H1 (cell line): ENCODE measurements around the gene KIF1B. TPM values are rescaled to one million over a fixed set of nuclear protein-coding genes. Genes with fewer than 3 reads are reported as not detected.

ENCODE experiments used
- CTCF ChIA-PET: fragments of 300-600 bp; sonication (Branson Sonifier 250); formaldehyde crosslinking; loops from one replicate; lab custom pipeline; 2021; ENCODE audit not compliant: partially characterized antibody; lab: Charles Lee
- POLR2A ChIA-PET: fragments of 300-600 bp; sonication (Branson Sonifier 250); formaldehyde crosslinking; loops from one replicate; lab custom pipeline; 2021; ENCODE audit warnings: inconsistent platforms; ENCODE audit not compliant: partially characterized antibody; lab: Charles Lee
- DNase-seq, 2 experiments: peaks; one replicate each; pipeline versions ENCODE4 v3.0.0 to v3.0.0-alpha.2; 2010 to 2022; ENCODE audit warnings: low spot score in 2 of 2, low read depth in 1 of 2, mixed read lengths in 1 of 2
- FAIRE-seq: peaks from 2 replicates; lab custom pipeline; 2011; peaks lifted over from hg19 to GRCh38; lab: Jason Lieb, UNC
- H2AFZ ChIP-seq: 2 replicates; pipeline ENCODE4 v1.8.1; 2012; ENCODE audit warnings: low read length, inconsistent platforms
- H2AK5ac ChIP-seq: 2 replicates; pipeline ENCODE4 v1.6.1; 2013; ENCODE audit warnings: low read depth, low read length
- H2BK120ac ChIP-seq: replicated peaks from 2 replicates; pipeline ENCODE3; 2013; ENCODE audit warnings: low read depth, low read length, inconsistent platforms
- H2BK12ac ChIP-seq: 2 replicates; pipeline ENCODE4 v1.6.1; 2013; ENCODE audit warnings: low read depth, low read length
- H2BK15ac ChIP-seq: 2 replicates; pipeline ENCODE4 v1.6.1; 2013; ENCODE audit warnings: low read length
- H2BK20ac ChIP-seq: 2 replicates; pipeline ENCODE4 v1.6.1; 2013; ENCODE audit warnings: low read length
- H2BK5ac ChIP-seq: 2 replicates; pipeline ENCODE4 v1.6.1; 2013; ENCODE audit warnings: low read depth, low read length
- H3K14ac ChIP-seq: 2 replicates; pipeline ENCODE4 v1.6.1; 2013; ENCODE audit warnings: inconsistent platforms; ENCODE audit not compliant: insufficient read length
- H3K18ac ChIP-seq: 2 replicates; pipeline ENCODE4 v1.6.1; 2013; ENCODE audit warnings: low read length; ENCODE audit errors: extremely low read depth
- H3K23ac ChIP-seq: 2 replicates; pipeline ENCODE4 v1.6.1; 2013; ENCODE audit warnings: inconsistent platforms; ENCODE audit not compliant: insufficient read length
- H3K23me2 ChIP-seq: 2 replicates; pipeline ENCODE4 v1.6.1; 2013; ENCODE audit warnings: low read depth, low read length
- H3K27ac ChIP-seq: 2 replicates; pipeline ENCODE4 v1.6.1; 2011; ENCODE audit warnings: low read depth, low read length, inconsistent platforms
- H3K27me3 ChIP-seq, 4 experiments: replicated peaks in 1 of 4; 1 replicate in 1 of 4; 2 replicates in 3 of 4; pipeline versions ENCODE4 v1.6.1 to v1.8.1; 2011 to 2013; ENCODE audit warnings: low read length in 3 of 4, mild to moderate bottlenecking in 3 of 4, inconsistent platforms in 2 of 4, mixed read lengths in 2 of 4, moderate library complexity in 1 of 4; ENCODE audit not compliant: control insufficient read depth in 3 of 4, insufficient read depth in 3 of 4; ENCODE audit errors: extremely low read depth in 1 of 4
- H3K36me3 ChIP-seq, 4 experiments: 2 replicates each; pipeline versions ENCODE4 v1.6.1 to v1.8.1; 2011 to 2013; ENCODE audit warnings: mild to moderate bottlenecking in 4 of 4, low read length in 3 of 4, moderate library complexity in 2 of 4, control low read depth in 1 of 4, inconsistent platforms in 1 of 4; ENCODE audit not compliant: insufficient read depth in 4 of 4, control insufficient read depth in 2 of 4
- H3K4ac ChIP-seq: replicated peaks from 2 replicates; pipeline ENCODE3; 2013; ENCODE audit warnings: low read length, low read depth, mixed read lengths, inconsistent platforms; ENCODE audit not compliant: insufficient read length
- H3K4me1 ChIP-seq, 4 experiments: replicated peaks in 1 of 4; 1 replicate in 1 of 4; 2 replicates in 3 of 4; pipeline versions ENCODE4 v1.6.1 to v1.8.1; 2011 to 2013; ENCODE audit warnings: low read length in 3 of 4, inconsistent platforms in 2 of 4, mixed read lengths in 1 of 4; ENCODE audit not compliant: insufficient read depth in 4 of 4, control insufficient read depth in 3 of 4
- H3K4me2 ChIP-seq, 2 experiments: 2 replicates each; pipeline versions ENCODE4 v1.6.1 to v1.8.1; 2011 to 2013; ENCODE audit warnings: low read depth in 2 of 2, low read length in 2 of 2, control low read depth in 1 of 2, inconsistent platforms in 1 of 2, mild to moderate bottlenecking in 1 of 2; ENCODE audit not compliant: insufficient read depth in 1 of 2
- H3K4me3 ChIP-seq, 4 experiments: fragments of 200-600, 300-600 bp in 1 of 4; sonication (generic), shearing (Covaris generic), sonication (Bioruptor Twin) in 1 of 4; 2 replicates each; pipeline versions ENCODE4 v1.5.1 to v1.8.1; 2011 to 2016; ENCODE audit warnings: low read length in 4 of 4, low read depth in 3 of 4, control low read depth in 2 of 4, inconsistent platforms in 2 of 4, mild to moderate bottlenecking in 2 of 4, mixed read lengths in 1 of 4, moderate library complexity in 1 of 4; ENCODE audit not compliant: insufficient read depth in 2 of 4; ENCODE audit errors: extremely low read depth in 1 of 4
- H3K56ac ChIP-seq: replicated peaks from 2 replicates; pipeline ENCODE3; 2013; ENCODE audit warnings: low read depth, mild to moderate bottlenecking, mixed read lengths, low read length, inconsistent platforms; ENCODE audit not compliant: insufficient read length
- H3K79me1 ChIP-seq: 2 replicates; pipeline ENCODE4 v1.6.1; 2013; ENCODE audit warnings: low read depth, low read length, control low read depth
- H3K79me2 ChIP-seq, 2 experiments: 2 replicates each; pipeline versions ENCODE4 v1.6.1 to v1.8.1; 2012 to 2013; ENCODE audit warnings: low read length in 2 of 2, mild to moderate bottlenecking in 2 of 2, inconsistent platforms in 1 of 2; ENCODE audit not compliant: insufficient read depth in 2 of 2, control insufficient read depth in 1 of 2
- H3K9ac ChIP-seq, 4 experiments: replicated peaks in 1 of 4; 1 replicate in 1 of 4; 2 replicates in 3 of 4; pipeline versions ENCODE4 v1.6.1 to v1.8.1; 2011 to 2013; ENCODE audit warnings: low read depth in 3 of 4, low read length in 3 of 4, control low read depth in 2 of 4, mild to moderate bottlenecking in 2 of 4, moderate library complexity in 2 of 4, inconsistent platforms in 1 of 4; ENCODE audit errors: extremely low read depth in 1 of 4
- H3K9me3 ChIP-seq, 2 experiments: 2 replicates each; pipeline versions ENCODE4 v1.6.1 to v1.8.1; 2012 to 2013; ENCODE audit warnings: mild to moderate bottlenecking in 2 of 2, moderate library complexity in 2 of 2, control low read depth in 1 of 2, inconsistent platforms in 1 of 2, low read depth in 1 of 2, low read length in 1 of 2, mixed read lengths in 1 of 2; ENCODE audit not compliant: insufficient read depth in 2 of 2
- H4K20me1 ChIP-seq, 2 experiments: replicated peaks in 1 of 2; 2 replicates each; pipeline versions ENCODE3 to v1.8.1; 2011 to 2013; ENCODE audit warnings: inconsistent platforms in 2 of 2, low read length in 2 of 2, mild to moderate bottlenecking in 1 of 2; ENCODE audit not compliant: insufficient read depth in 2 of 2, control insufficient read depth in 1 of 2
- H4K5ac ChIP-seq: 2 replicates; pipeline ENCODE4 v1.6.1; 2013; ENCODE audit warnings: low read length, low read depth, mixed read lengths, inconsistent platforms; ENCODE audit not compliant: insufficient read length
- H4K8ac ChIP-seq: 2 replicates; pipeline ENCODE4 v1.8.0; 2013; ENCODE audit warnings: mild to moderate bottlenecking, moderate library complexity, low read length, inconsistent platforms; ENCODE audit not compliant: insufficient read depth; ENCODE audit errors: extremely low read depth
- H4K91ac ChIP-seq: replicated peaks from 2 replicates; pipeline ENCODE3; 2013; ENCODE audit warnings: low read length, mixed read lengths, inconsistent platforms; ENCODE audit not compliant: insufficient read length
- BCL11A ChIP-seq, 2 experiments: IDR thresholded peaks; one replicate each; pipeline ENCODE4 v1.6.1; 2011; ENCODE audit warnings: low read depth in 2 of 2, low read length in 2 of 2, mild to moderate bottlenecking in 2 of 2
- EZH2 ChIP-seq: fragments of 200-600 bp; sonication (generic); IDR thresholded peaks from 2 replicates; pipeline ENCODE4 v1.7.1; 2012; ENCODE audit warnings: low read depth, mild to moderate bottlenecking, moderate library complexity, low read length, inconsistent platforms; ENCODE audit not compliant: severe bottlenecking
- FOSL1 ChIP-seq: IDR thresholded peaks from 2 replicates; pipeline ENCODE4 v1.6.1; 2011; ENCODE audit warnings: mild to moderate bottlenecking, low read depth, low read length, moderate library complexity; ENCODE audit not compliant: insufficient read depth
- GABPA ChIP-seq: IDR thresholded peaks from 2 replicates; pipeline ENCODE4 v1.6.1; 2011; ENCODE audit warnings: mild to moderate bottlenecking, low read length, moderate library complexity, borderline replicate concordance; ENCODE audit not compliant: insufficient read depth
- RXRA ChIP-seq: IDR thresholded peaks from 2 replicates; pipeline ENCODE4 v1.6.1; 2011; ENCODE audit warnings: low read depth, mild to moderate bottlenecking, low read length, moderate library complexity; ENCODE audit not compliant: insufficient read depth
- SUZ12 ChIP-seq: fragments of 200-600 bp; sonication (generic); IDR thresholded peaks from 2 replicates; pipeline ENCODE4 v1.6.1; 2012; ENCODE audit warnings: mild to moderate bottlenecking, inconsistent platforms, low read length, moderate library complexity, mixed read lengths
- TBP ChIP-seq: IDR thresholded peaks from 2 replicates; pipeline ENCODE4 v1.6.1; 2011; ENCODE audit warnings: low read depth, low read length, improper control_type of control experiment
- TCF12 ChIP-seq: IDR thresholded peaks from 2 replicates; pipeline ENCODE4 v1.6.1; 2011; ENCODE audit warnings: low read depth, mild to moderate bottlenecking, low read length
- WGBS, 2 experiments: shearing (Covaris generic) in 1 of 2; methylation state at CpG; one replicate each; pipeline versions ENCODE4 v1.1.6 to v1.1.7; 2013 to 2015; ENCODE audit warnings: low lambda C conversion rate in 2 of 2, mixed read lengths in 2 of 2, inconsistent platforms in 1 of 2, low coverage in 1 of 2, missing lambda C conversion rate in 1 of 2; ENCODE audit not compliant: insufficient replicate concordance in 2 of 2, insufficient coverage in 1 of 2, insufficient read length in 1 of 2; ENCODE audit errors: extremely low coverage in 1 of 2, missing lambda C conversion rate in 1 of 2; 5-methylcytosine and 5-hydroxymethylcytosine counted together
- polyA plus RNA-seq, 7 experiments: library from polyadenylated mRNA; depleted of rRNA in 3 of 7; stranded (reverse) in 5 of 7; unstranded in 2 of 7; fragments of >200 nt in 5 of 7; fragments of 200-250 nt in 2 of 7; gene quantifications; 1 replicate in 5 of 7; 2 replicates in 1 of 7; 4 replicates in 1 of 7; pipeline versions ENCODE4 v1.2.1 to v1.2.3, GENCODE V29; 2011 to 2013; ENCODE audit warnings: missing spikeins in 2 of 7, mixed read lengths in 2 of 7
- total RNA-seq: library from RNA; stranded (reverse); fragmentation: NEBNext Ultra II Directional; extraction: Animal tissue kit (Norgen Biotek cat#: 25700); gene quantifications from 2 replicates; pipeline ENCODE4 v1.2.1, GENCODE V29; 2021
- TF ChIP-seq, protein P1 (sequence below): IDR thresholded peaks from 2 replicates; pipeline ENCODE4 v1.6.1; 2011; ENCODE audit warnings: low read depth, mild to moderate bottlenecking, low read length; ENCODE audit not compliant: insufficient read depth

KIF1B gene
- total and polyA plus RNA-seq, 2 of the 8 experiments (the other 6 are each of a cell fraction or from before 2014, with no cell fraction given) = 39.1 to 74.2 TPM

DNA sequence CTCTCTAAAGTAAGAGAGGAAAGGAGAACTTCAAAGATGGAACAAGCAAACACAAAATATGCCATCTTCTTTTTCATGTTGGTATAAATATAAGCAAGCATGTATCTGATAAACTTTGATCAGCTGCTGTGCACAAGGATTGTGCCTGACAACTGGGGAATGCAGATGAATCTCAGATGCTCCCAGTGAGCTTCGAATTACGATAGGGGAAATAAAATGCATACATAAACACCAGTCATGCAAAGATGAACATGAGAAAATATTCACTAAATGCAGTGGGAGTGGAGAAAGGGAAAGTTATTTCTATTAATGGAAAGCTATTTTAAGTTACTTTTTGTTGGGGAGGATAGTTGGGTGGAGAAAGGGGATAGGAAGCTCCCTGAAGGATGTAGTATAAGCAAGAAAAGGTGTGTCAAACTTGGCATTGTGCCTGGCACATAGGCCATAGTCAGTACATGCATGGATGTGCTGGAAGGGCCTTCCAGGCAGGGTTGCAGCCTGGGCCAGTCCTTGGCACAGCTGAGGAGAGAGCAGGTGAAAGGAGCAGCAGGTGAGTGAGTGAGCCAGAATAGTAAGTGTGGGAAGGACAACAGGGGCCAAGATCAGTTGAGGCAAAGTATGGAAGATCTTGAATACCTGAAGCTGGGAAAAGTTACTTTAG lies 130.7 kb downstream of the KIF1B start:
- ChIA-PET POLR2A (interaction anchor here (0.6 to 1.2 kb wide), 2 partner anchors 85 to 927 kb away, joined by 3 read pairs; no protein-coding TSS in a partner anchor), CTCF (interaction anchor here (0.7 to 2.3 kb wide), 8 partner anchors 9 to 1822 kb away, joined by 3 to 6 read pairs (median 4); no protein-coding TSS in a partner anchor)
- Histone ChIP-seq H2BK20ac (no peak overlapping the region), H2BK15ac (no peak overlapping the region), H3K79me1 (no peaks in the 10 kb centered on the region), H3K9ac (no peak overlapping the region), H3K9me3 (no peaks in the 10 kb centered on the region), H3K4me2 (no peak overlapping the region), H3K27me3 (no peaks in the 10 kb centered on the region), H3K4me3 (no peak overlapping the region), H3K36me3 (peaks cover 2 to 62% (median 23%) of the 10 kb centered on the region in 4 experiments; a peak in 7 of 8 replicates), H3K18ac (no peak overlapping the region), H3K14ac (no peak overlapping the region), H3K79me2 (no peaks in the 10 kb centered on the region), H4K8ac (no peak overlapping the region), H3K23ac (no peak overlapping the region), H4K91ac (no peak overlapping the region), H2BK5ac (no peak overlapping the region), H3K27ac (no peak overlapping the region), H2AK5ac (no peak overlapping the region), H4K5ac (no peak overlapping the region), H3K4ac (no peak overlapping the region), H3K4me1 (peaks cover 0 to 7% (median 1%) of the 10 kb centered on the region in 4 experiments; a peak in 3 of 7 replicates), H3K23me2 (no peaks in the 10 kb centered on the region), H2BK12ac (no peak overlapping the region), H2BK120ac (no peak overlapping the region), H2AFZ (no peak overlapping the region), H4K20me1 (no peaks in the 10 kb centered on the region), H3K56ac (no peak overlapping the region)
- 89% methylated on average over 2 of the region's 2 CpGs; no CpG with 5 or more reads in 1 of the 2 experiments for WGBS, 2 experiments
- no peak for DNase-seq
- TF ChIP-seq FOSL1 (no peak), BCL11A (IDR thresholded peaks at IDR 0.05; ENCODE audit: low read depth in 2 of 2, low read length in 2 of 2) (no peak), EZH2 (no peak), TBP (no peak), GABPA (no peak), SUZ12 (no peak), TCF12 (no peak), RXRA (no peak)
- TF ChIP-seq, protein P1, sequence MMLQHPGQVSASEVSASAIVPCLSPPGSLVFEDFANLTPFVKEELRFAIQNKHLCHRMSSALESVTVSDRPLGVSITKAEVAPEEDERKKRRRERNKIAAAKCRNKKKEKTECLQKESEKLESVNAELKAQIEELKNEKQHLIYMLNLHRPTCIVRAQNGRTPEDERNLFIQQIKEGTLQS = no peak
- no peak for FAIRE-seq
